ENCODE measurements around the gene PITPNC1. TPM values are rescaled to one million over a fixed set of nuclear protein-coding genes. Genes with fewer than 3 reads are reported as not detected.

PITPNC1 gene
- total and polyA plus RNA-seq, 8 donors: 9.7 to 21.9 (median 11.3) TPM

DNA sequence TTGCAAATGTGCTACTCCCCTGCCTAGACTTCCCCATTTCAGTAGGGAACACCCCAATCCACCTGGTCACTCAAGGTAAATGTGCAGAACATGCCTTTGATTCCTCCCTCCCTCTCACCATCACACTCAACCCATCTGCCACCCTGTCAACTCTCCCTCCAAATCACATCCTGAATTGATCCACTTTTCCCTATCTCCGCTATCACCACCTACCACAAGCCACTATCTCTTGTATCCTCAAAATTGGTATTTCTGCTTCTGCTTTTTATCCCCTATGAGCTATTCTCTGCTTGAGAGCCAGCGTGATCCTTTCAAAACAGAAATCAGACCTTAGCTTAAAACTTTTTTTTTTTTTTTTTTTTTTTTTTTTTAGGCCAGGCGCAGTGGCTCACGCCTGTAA, 335.3 kb downstream of the PITPNC1 start:
- no peaks in the 10 kb centered on the region for H3K9me3 ChIP-seq
- no peak for ATAC-seq
- TF ChIP-seq, protein P1, sequence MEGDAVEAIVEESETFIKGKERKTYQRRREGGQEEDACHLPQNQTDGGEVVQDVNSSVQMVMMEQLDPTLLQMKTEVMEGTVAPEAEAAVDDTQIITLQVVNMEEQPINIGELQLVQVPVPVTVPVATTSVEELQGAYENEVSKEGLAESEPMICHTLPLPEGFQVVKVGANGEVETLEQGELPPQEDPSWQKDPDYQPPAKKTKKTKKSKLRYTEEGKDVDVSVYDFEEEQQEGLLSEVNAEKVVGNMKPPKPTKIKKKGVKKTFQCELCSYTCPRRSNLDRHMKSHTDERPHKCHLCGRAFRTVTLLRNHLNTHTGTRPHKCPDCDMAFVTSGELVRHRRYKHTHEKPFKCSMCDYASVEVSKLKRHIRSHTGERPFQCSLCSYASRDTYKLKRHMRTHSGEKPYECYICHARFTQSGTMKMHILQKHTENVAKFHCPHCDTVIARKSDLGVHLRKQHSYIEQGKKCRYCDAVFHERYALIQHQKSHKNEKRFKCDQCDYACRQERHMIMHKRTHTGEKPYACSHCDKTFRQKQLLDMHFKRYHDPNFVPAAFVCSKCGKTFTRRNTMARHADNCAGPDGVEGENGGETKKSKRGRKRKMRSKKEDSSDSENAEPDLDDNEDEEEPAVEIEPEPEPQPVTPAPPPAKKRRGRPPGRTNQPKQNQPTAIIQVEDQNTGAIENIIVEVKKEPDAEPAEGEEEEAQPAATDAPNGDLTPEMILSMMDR (IDR thresholded peaks at IDR 0.05): no peak
- peaks cover 0 to 6% of the 10 kb centered on the region in 2 donors for H3K4me1 ChIP-seq
- intact Hi-C loops (cut with DNase I): no loop called here
- no peak overlapping the region for H3K27ac ChIP-seq
- H3K4me3 ChIP-seq: no peak overlapping the region
- no peaks in the 10 kb centered on the region for H3K27me3 ChIP-seq
- no peak for DNase-seq
- H3K36me3 ChIP-seq: no peaks in the 10 kb centered on the region

DNA sequence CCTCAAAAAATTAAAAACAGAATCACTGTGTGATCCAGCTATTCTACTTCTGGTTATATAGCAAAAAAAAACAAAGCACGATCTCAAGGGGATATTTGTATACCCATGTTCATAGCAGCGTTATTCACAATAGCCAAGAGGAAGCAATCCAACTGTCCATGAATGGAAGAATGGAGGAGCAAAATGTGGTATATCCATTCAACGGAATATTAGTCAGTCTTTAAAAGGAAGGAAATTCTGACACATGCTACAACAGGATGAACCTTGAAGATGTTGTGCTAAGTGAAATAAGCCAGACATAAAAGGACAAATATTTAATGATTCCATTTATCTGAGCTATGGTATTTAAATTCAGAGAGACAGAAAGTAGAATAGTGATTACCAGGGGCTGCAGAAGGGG, 336.1 kb downstream of the PITPNC1 start:
- Histone ChIP-seq H3K27me3 (no peaks in the 10 kb centered on the region), H3K4me1 (peaks cover 0 to 6% of the 10 kb centered on the region in 2 donors), H3K9me3 (no peaks in the 10 kb centered on the region), H3K4me3 (no peak overlapping the region), H3K36me3 (no peaks in the 10 kb centered on the region), H3K27ac (no peak overlapping the region)
- DNase-seq (no peak), ATAC-seq (no peak)
- TF ChIP-seq, protein P1 (IDR thresholded peaks at IDR 0.05): no peak
- intact Hi-C loops (cut with DNase I): no loop called here

DNA sequence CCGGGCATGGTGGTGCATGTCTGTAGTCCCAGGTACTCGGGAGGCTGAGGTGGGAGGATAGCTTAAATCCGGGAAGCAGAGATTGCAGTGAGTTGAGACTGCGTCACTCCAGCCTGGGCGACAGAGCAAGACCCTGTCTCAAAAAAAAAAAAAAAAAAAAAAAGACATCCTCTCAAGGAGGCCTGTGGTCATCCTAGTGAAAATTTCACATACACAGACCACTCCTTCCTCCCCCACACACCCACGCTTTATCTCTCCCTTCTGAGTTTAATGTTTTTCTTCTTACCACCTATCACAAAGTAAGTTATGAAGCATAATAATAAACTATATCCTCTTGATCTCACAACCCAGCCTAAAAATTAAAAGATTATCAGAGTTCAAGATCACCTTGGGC, 339.3 kb downstream of the PITPNC1 start:
- H3K4me1 ChIP-seq: peaks cover 0 to 25% of the 10 kb centered on the region in 2 donors
- no peak overlapping the region for H3K27ac ChIP-seq
- no peaks in the 10 kb centered on the region for H3K9me3 ChIP-seq
- no peak for ATAC-seq
- peaks cover 0 to 11% of the 10 kb centered on the region in 2 donors for H3K36me3 ChIP-seq
- intact Hi-C loops (cut with DNase I): no loop called here
- no peak overlapping the region for H3K4me3 ChIP-seq
- TF ChIP-seq, protein P1 (IDR thresholded peaks at IDR 0.05): no peak
- no peaks in the 10 kb centered on the region for H3K27me3 ChIP-seq
- no peak for DNase-seq

DNA sequence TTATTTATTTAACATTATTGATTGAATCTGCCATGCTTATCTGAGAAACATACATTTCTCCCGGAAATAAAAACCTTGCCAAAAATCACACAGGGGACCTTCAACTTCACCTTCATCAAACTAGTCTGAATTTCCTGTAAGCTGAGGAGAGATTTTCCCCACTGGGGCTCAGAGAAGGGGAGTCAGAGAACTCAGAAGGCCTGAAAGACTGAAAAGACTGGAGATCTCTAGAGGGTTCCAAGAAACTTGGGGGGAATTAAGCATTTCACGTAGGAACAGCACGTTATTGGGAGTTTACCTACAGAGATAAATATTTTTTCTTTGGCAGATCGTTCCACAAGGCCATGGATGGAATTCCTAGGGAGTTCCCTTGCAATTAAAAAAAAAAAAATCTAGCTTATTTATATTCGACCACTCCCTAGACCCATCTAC, 340.1 kb downstream of the PITPNC1 start:
- Histone ChIP-seq H3K36me3 (peaks cover 0 to 19% of the 10 kb centered on the region in 2 donors), H3K27ac (peak overlapping the region; percentile 78 to 89), H3K4me3 (peak overlapping the region; percentile 81 to 87), H3K27me3 (no peaks in the 10 kb centered on the region), H3K9me3 (no peaks in the 10 kb centered on the region), H3K4me1 (peaks cover 0 to 25% of the 10 kb centered on the region in 2 donors)
- no peak for ATAC-seq
- DNase-seq: no peak
- intact Hi-C loops (cut with DNase I): no loop called here
- TF ChIP-seq, protein P1 (IDR thresholded peaks at IDR 0.05): no peak

DNA sequence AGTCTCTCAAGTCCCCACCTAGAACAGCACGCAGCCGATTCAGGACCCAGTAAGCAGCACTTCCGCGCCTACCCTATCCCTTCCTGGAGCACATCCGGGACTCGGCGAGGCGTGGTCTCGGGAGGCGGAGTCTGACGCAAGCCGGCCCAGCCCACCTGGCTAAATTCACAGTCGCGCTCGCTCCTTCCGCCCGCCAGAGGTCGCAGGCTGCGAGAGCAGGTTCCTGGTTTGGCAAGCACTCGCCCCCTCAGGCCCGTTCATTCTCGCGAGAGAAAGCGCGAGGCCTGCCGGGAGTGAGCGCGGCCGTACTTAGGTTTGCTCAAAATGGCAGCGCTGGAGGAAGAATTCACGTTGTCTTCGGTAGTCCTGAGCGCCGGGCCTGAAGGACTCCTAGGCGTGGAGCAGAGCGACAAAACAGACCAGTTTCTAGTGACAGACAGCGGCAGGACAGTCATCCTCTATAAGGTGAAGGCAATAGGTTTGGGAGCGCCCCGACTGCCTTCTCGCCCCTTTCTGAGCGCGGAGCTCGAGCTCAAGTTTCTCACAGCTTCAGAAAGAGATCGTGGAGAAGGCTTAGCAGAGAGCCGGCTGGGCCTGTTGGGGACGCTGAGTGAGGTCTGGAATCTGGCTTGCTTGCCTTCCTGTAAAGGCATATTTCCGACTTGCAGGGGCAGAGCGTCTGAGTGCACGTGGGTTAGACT, 340.7 kb downstream of the PITPNC1 start, which contains the start of gene NOL11:
NOL11 (plus strand) TSS at position 313 of the 701 bp plus-strand sequence; CDS start at position 325, 12 bp downstream.
- Histone ChIP-seq H3K36me3 (peaks cover 0 to 25% of the 10 kb centered on the region in 2 donors), H3K9me3 (no peaks in the 10 kb centered on the region), H3K4me3 (peak within 1 kb of the TSS; percentile 81 to 87), H3K4me1 (peaks cover 0 to 25% of the 10 kb centered on the region in 2 donors), H3K27ac (peak within 1 kb of the TSS; percentile 78 to 89), H3K27me3 (no peaks in the 10 kb centered on the region)
- peak; percentile 98 to 100 (median 100) for DNase-seq
- peak; percentile 100 for ATAC-seq
- intact Hi-C loops (cut with DNase I): no loop called here
- TF ChIP-seq, protein P1 (IDR thresholded peaks at IDR 0.05): peak; percentile 84 to 93
